ENCODE measurements around the gene HDAC1. TPM values are rescaled to one million over a fixed set of nuclear protein-coding genes. Genes with fewer than 3 reads are reported as not detected.
A peak's percentile ranks its signal among the peaks of the same experiment; 100 is the strongest.

Gene HDAC1
- total and polyA plus RNA-seq, 2 of the 8 experiments (the other 6 are each of a cell fraction or from before 2014, with no cell fraction given): 111 to 125 TPM

DNA sequence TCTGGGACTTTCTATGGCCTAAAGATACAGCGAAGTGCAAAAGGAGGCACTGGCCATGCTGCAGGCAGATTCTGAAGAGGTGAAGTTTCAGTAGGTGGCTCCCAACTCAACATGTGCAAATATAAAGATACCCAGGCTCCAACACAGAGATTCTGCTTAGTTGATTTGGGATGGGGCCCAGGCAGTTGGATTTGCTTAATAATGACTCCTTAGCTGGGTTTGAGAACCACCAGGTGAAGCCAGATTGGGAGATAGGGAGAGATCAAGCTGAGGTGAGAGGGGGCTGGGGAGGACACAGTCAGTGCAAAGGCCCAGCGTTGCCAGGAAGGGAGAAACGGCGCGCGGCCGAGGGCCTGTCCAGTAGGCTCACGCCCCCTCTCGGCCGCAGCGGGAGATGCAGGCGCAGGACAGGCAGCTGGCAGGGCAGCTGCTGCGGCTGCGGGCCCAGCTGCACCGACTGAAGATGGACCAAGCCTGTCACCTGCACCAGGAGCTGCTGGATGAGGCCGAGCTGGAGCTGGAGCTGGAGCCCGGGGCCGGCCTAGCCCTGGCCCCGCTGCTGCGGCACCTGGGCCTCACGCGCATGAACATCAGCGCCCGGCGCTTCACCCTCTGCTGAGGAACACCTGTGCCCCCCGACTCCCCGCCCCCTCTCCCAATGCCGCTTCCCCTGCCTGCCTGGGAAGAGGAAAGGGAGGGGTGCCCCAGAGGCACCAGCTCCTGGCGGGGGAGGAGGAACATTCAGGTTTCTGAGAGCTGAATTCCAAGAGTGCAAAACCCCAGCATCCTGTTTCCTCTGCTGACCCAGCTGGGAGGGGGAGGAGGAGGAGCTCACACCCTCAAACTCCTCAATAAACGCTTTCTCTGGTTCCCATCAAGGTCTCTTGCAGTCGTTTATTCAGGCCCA, 43.6 kb upstream of the HDAC1 start (continued):
- TF ChIP-seq TEAD4 (IDR thresholded peaks at IDR 0.05; ENCODE audit: low read depth, low read length) (peak; percentile 60; the same call in 1 of the 2 replicates), SP2 (IDR thresholded peaks at IDR 0.05; ENCODE audit: low read length) (no peak), SUZ12 (IDR thresholded peaks at IDR 0.05; ENCODE audit: low read length) (no peak), SP4 (IDR thresholded peaks at IDR 0.05; ENCODE audit: low read length) (no peak), RXRA (IDR thresholded peaks at IDR 0.05; ENCODE audit: insufficient read depth, low read depth, low read length) (no peak), SP1 (IDR thresholded peaks at IDR 0.05; ENCODE audit: low read depth, low read length) (0 out of 2 replicates have a peak, but pooled peaks have one; percentile 60), TAF7 (optimal IDR thresholded peaks at IDR 0.05; ENCODE audit: borderline replicate concordance, low read depth, low read length) (no peak), BCL11A (IDR thresholded peaks at IDR 0.05; ENCODE audit: low read depth in 2 of 2, low read length in 2 of 2) (no peak), SAP30 (IDR thresholded peaks at IDR 0.05; ENCODE audit: insufficient read depth, insufficient replicate concordance, low read length) (no peak), KDM5A (IDR thresholded peaks at IDR 0.05; ENCODE audit: low read length) (no peak), POU5F1 (IDR thresholded peaks at IDR 0.05; ENCODE audit: low read depth, low read length) (no peak)
- TF ChIP-seq, protein P1, sequence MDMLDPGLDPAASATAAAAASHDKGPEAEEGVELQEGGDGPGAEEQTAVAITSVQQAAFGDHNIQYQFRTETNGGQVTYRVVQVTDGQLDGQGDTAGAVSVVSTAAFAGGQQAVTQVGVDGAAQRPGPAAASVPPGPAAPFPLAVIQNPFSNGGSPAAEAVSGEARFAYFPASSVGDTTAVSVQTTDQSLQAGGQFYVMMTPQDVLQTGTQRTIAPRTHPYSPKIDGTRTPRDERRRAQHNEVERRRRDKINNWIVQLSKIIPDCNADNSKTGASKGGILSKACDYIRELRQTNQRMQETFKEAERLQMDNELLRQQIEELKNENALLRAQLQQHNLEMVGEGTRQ (IDR thresholded peaks at IDR 0.05; ENCODE audit: low read length): peak; percentile 34; the same call in 1 of the 2 replicates
